GM18519 (cell line): ENCODE results near the gene CDC25B.

ENCODE experiments used
- ATAC-seq: cut with Tn5 transposase; IDR thresholded peaks from one replicate; pipeline ENCODE4 v1.9.1; 2021; ENCODE audit warnings: mild to moderate bottlenecking, moderate library complexity; ENCODE audit not compliant: unreplicated experiment, low FRiP score

The CDC25B gene

DNA sequence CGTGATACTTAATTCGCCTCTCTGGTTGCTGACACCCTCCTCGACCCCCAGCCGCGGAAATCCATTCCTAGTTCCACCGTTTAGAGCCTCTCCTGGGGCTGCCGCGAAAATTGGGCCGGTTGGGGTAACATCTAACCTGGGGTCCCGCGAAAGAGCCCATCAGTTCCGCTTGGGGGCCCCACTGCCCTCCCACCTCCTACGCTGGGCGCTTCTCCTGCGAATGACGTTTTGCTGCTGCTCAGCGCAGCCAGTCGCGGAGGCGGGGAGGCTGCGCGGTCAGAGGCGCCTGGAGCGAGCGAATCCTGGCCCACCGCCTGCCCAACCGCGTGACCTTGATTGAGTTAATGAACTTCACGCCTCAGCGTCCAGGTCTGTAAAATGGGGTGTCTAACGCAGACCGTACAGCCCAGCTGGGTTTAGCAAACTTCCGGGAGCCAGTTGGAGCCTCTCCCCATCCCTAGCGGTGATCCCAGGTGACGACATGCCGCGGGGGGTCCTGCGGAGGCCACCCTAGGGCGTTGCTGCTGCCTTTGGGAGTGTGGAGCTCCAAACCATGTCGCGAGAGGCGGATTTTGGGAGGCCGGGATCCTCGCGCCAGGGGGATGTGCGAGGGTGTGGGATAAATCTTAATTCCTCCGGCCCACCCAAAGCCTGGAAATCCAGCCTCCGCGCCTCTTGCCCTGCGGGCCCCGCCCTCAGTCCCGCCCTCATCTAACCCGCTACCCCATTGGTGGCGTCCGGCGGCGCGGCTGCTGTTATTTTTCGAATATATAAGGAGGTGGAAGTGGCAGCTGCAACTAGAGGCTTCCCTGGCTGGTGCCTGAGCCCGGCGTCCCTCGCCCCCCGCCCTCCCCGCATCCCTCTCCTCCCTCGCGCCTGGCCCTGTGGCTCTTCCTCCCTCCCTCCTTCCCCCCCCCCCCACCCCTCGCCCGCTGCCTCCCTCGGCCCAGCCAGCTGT is at the start of gene CDC25B:
Gene CDC25B, plus strand, starts transcription at position 800 of the 958 bp plus-strand sequence. CDS start 222 bp downstream, outside the sequence.
- peak; percentile 37 for ATAC-seq

DNA sequence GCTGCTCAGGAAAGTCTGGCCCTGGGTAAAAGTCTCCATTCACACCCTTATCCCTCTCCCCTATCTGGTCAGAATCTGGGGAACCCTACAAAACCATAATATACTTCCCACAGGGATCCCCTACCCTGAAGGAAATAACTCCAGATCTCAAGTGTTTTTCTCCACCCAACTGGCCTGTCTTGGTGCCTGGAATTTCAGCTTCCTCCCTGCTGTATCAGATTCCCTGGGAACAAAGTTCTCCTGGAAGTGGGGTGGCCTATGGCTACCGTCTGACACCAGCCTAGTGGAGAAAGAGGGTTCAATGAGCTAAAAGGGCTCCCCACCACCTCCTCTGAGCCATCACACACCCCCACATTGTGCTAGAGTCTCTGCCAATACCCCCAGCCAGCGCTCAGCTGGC is 48.6 kb upstream of the CDC25B start:
- no peak for ATAC-seq

GRCh38 chr20:3748073-3748472 is 48.0 kb upstream of the CDC25B start:
- no peak for ATAC-seq

GRCh38 chr20:3749087-3749688 is 46.9 kb upstream of the CDC25B start:
- ATAC-seq: no peak

DNA sequence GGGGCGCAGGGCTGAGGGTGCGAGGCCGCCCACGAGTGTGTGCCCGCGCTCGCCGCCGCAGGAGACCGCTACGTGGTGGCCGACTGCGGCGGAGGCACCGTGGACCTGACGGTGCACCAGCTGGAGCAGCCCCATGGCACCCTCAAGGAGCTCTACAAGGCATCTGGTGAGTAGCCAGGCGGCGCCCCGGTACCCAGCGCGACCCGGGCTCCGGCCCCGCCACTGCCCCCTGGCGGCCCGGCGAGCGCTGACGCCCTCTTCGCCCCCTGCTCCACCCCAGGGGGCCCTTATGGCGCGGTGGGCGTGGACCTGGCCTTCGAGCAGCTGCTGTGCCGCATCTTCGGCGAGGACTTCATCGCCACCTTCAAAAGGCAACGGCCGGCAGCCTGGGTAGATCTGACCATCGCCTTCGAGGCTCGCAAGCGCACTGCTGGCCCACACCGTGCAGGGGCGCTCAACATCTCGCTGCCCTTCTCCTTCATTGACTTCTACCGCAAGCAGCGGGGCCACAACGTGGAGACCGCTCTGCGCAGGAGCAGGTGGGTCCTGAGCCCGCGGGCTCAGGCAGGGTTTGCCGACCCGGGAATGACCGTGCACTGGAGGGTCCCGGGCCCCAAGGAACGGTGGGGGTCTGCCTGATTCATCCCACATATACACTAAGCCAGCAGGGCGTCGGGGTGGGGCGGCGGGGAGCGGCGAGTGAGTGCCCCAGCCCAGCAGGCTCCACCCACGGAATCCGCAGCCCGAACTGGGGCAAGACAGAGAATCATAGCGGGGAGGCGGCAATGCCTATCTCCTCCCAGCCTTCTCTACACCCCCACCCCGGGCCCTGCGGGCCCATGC is 46.2 kb upstream of the CDC25B start:
- ATAC-seq: no peak

DNA sequence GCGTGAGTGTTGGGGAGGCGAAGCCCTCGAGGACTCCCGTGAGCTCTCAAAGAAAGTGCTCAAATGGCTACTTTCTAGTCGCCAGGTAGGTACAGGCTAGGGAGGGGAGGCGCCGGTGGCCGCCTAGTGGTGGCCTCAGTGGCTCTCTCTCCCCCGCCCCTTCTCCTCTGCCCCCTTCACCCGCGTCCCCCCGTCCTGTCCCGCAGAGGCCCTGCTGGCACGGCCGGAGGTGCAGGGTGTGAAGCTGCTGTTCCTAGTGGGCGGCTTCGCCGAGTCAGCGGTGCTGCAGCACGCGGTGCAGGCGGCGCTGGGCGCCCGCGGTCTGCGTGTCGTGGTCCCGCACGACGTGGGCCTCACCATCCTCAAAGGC is 44.8 kb upstream of the CDC25B start:
- ATAC-seq: no peak

- no peak for ATAC-seq
Measured at GRCh38 chr20:3751675-3752385, 44.3 kb upstream of the CDC25B start.

GRCh38 chr20:3752386-3752759 is 43.7 kb upstream of the CDC25B start:
- ATAC-seq: no peak

- no peak for ATAC-seq
Measured at GRCh38 chr20:3753098-3753497, 43.0 kb upstream of the CDC25B start.

GRCh38 chr20:3753501-3754275 is 42.4 kb upstream of the CDC25B start:
- ATAC-seq: no peak

- ATAC-seq: no peak
Measured at GRCh38 chr20:3754276-3754630, 41.9 kb upstream of the CDC25B start.

GRCh38 chr20:3755269-3755668 is 40.8 kb upstream of the CDC25B start:
- no peak for ATAC-seq

GRCh38 chr20:3755814-3756480 is 40.2 kb upstream of the CDC25B start:
- no peak for ATAC-seq

GRCh38 chr20:3757268-3757667 is 38.8 kb upstream of the CDC25B start:
- ATAC-seq: no peak

DNA sequence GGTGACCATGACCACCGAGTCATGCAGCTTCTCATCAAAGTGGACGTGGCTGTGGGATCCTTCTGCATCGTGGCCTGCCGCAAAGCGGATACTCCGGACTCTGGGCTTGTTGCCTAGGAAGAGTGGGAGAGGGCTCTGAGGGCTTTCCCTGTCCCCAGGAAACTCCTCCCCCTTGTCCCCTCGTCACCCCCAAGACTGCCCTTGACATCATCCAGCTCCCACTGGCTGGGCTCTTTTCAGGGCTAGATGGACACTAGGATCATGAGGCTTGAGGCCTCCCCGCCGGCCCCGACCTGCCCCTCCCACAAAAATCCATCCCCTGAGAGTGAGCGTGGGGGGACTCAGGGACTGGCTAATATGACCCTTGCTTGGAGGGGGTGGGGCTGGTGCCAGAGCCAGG is 37.5 kb upstream of the CDC25B start:
- no peak for ATAC-seq

DNA sequence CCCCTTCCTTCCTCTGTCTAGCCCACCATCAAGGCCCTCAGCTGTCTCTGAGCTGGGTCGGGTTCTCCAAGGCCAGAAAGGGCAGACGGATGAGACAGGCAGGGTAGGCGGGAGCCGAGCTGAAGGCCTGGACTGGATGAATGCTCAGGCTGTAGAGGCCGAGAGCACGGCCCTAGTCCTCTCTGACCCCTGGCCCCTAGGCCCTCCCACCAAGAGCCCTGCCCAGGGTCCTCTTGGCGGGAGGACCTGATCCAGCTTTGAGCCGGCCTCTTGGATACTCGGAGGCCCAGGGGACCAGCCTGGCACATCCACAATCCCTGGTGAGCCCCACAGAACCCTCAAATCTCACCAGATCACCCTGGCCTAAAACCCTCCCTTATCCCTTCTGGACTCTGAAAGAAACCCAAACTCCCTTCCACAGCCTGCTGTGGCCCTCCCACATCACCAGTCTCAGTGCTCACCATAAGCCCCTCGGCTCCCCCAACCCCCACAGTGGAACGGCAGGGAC is 36.7 kb upstream of the CDC25B start:
- no peak for ATAC-seq

DNA sequence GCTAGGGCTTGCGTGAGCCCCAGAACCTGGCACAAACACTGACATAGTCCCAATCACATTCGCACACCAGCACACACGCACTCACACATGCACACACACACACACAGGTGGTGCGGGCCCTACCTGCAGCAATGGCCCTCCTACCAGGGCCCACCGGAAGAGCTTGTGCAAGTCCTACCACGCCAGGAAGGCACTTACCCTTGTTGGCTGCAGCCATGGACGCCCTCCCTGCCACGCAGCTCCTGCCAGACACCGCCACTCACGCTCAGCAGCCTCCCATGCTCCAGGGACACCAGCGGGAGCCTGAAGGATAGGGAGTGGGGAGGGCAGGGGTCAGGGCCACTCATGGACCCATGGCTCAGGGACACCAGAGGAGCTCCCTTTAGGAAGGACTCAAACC is 36.2 kb upstream of the CDC25B start:
- no peak for ATAC-seq

DNA sequence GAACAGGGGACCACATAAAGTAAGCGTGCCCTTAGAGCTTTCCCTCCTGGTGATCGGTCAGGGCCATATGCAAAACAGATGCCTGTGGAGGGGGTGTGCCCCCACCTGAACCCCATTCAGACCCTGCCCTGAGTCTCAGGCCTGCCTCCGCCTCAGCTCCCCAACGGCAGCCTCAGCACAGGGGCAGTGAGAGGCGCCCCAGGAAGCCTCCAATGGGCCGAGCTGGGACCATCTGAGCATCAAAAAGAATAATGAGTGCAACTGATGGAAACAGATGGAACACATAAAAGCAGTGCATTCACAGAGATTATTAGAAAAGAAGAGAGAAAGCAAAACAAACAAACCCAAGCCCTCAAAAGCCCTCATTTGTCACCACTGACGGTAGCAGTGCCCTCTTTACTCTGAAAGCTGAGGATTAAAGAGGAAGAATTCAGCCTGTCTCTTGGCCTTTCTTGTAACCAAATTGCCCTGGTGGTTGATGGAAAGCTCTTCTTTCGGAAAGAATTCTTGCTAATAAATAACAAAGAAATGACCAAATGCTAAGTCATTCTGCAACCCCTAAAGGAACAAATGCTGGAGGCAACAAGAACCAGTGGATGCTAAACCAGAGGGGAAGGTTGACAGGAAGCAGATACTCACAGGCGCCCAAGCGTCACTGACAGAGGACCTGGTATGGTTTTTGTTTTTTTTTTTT is 35.3 kb upstream of the CDC25B start:
- no peak for ATAC-seq
